ENCODE measurements around the gene MMP14.
A peak's percentile ranks its signal among the peaks of the same experiment; 100 is the strongest.

MMP14 gene

DNA sequence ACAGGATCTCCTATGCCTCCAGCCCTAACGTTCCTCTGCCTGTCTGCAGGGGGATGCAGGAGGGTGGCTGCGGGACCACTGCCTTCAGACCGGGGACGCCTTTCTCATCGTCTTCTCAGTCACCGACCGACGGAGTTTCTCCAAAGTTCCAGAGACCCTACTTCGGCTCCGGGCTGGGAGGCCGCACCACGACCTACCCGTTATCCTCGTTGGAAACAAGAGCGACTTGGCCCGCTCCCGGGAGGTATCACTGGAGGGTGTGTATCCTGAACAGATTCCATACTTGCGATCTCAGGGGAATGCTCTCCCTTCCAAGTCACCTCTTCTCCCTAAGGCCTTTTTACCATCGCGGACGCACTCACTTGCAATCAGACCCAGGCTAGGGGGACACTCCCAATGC lies 49.6 kb downstream of the MMP14 start:
- no peak for DNase-seq

DNA sequence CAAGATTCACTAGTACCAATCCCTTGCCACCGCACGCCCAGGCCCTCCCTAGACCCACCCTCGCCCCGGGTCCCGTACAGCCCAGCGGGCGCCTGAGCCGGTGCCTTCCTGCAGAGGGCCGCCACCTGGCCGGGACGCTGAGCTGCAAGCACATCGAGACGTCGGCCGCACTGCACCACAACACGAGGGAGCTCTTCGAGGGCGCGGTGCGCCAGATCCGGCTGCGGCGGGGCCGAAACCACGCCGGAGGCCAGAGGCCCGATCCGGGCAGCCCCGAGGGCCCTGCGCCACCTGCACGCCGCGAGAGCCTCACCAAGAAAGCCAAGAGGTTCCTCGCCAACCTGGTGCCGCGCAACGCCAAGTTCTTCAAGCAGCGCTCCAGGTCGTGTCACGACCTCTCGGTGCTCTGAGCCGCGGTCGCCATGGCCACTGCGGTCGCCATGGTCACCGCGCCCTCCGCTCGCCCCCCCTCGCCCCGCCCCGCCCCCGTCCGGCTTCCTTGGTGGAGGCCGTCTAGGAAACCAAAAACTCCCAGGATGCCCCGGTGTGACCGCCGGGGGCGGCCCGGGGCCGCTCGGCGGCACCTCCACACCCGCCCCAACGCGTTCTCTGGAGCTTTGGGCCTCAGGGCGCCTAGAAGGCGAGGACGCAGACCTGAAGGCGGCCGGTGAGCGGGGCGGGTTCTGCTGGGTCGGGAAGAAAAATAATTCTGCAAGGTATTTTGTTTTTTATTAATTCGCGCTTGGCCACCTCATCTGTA lies 50.3 kb downstream of the MMP14 start:
- DNase-seq: peak; percentile 81

DNA sequence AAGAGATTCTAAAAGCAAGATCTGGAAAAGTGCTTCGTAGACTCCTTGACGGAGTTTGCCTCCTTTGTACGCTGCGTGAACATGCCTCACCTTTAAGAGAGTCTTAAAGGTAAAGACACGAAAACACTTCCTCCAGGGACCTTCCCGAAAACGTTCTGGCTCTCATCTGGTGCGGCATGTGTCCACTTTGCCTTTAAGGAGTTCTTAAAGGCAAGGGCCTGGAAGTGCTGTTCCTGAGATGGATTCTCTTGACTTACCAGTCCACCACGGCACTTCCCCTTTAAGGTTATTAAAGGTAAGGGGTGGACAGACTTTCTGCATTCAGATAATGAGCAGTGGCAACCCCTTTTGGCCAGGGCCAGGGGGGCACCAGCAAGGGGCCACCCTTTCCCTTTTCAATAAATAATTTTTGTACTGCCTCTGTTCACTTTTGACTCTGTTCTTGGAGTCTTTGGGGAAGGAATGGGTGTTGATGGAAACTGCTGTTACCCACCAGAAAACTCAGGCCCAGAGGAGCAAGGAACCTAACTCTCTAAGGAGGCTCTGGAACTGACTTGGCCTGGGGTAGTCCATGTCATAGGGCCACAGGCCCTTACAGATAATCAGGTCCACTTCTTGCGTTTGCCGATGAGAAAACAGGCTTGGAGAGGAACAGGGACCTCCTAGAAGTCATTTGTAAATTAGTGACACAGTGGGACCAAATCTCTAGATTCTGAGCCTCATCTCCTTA lies 51.0 kb downstream of the MMP14 start:
- DNase-seq: peak; percentile 59

DNA sequence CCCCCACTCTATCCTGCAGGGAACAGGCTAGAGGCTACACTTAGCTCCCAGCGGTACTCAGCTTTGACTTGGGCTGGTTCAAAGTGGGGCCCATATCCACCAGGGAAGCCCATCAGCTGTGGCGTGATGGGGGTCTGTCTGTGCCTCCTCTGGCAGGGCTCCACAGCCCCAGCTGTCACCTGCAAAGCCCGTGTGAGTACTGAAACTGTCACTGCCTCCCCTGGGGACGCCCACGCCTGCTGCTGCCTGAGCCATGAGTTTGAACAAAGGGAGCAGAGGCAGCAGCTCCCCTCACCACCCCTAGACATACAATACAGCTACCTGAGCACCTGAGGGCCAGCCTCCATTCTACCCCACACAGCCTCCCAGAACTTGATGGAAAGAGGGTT lies 51.6 kb downstream of the MMP14 start:
- peak; percentile 19 for DNase-seq

DNA sequence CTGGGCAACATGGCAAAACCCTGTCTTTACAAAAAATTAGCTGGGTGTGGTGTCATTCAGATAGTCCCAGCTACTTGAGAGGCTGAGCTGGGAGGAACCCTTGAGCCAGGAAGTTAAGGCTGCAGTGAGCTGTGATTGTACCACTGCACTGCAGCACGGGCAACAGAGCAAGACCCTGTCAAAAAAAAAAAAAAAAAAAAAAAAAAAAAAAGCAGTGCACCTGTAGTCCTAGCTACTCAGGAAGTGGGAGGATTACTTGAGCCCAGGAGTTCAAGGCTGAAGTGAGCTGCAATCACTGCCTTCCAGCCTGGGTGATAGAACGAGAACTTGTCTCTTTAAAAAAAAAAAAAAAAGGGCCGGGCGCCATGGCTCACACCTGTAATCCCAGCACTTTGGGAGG lies 52.3 kb downstream of the MMP14 start:
- DNase-seq: peak; percentile 18

DNA sequence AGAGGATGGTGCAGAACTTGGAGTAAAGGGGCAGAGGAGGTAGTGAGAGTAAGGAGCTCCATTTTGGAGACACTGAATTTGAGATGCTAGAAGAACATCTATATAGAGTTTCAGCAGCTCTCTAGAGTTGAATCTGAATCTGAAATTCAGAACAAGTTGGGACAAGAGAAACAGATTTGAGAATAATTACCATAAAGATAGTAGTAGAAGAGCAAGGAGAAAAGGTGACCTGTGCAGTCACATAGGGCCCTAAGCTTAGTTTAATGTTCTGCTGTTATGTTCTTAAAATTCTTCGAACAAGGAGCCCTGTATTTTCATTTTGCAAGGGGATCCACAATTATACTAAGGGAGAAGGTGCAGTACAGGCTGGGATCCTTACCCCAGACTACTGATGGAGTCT lies 54.0 kb downstream of the MMP14 start:
- DNase-seq: no peak

DNA sequence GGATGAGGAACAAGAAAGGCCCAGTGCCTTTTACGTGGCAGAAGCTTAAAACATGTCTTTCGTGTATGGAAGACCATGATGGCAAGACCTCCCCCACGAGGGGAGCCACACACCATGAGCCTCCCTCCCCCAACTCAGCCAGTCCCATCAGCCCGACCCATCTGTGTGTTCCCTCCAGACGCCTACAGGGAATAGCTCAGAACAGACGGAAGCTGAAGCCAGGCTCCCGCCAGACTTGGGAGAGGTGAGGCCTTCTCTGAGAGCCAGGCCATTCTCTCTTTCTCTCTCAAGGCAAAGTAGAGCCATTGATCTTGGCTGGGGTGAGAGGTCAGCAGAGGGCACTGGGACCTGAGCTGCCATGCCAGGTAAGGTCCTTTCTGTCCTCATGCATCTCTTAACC lies 56.1 kb downstream of the MMP14 start:
- no peak for DNase-seq

DNA sequence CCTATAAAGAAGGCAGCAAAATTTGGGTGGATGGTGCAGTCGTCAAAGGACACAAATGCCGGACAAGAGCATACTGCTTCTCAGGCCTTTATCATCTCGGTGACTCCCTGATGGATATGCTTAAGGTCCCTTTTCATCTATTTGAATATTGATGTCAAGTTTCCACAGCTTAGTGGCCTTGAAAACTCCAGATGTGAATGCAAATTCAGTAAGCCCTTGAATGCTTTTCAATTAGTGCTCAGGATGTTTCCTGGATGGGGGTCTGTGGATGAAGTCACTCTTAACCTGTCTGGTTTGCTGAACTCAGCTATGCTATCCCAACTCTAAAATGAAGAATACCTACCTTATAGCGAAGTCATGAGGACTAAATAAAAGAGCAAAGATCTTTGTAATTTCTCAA lies 57.3 kb downstream of the MMP14 start:
- no peak for DNase-seq

DNA sequence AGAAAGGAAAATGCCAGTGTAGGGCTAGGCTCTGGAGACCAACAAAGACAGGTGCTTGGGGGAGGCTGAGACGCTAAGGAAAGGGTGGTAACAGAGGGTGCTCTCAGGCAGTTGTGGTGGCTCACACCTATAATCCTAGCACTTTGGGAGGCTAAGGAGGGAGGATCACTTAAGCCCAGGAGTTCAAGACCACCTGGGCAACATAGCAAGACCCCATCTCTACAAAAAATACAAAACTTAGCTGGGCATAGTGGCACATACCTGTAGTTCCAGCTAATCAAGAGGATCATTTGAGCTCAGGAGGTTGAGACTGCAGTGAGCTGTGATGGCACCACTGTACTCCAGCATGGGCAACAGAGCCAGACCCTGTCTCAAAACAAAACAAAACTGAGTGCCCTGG lies 59.0 kb downstream of the MMP14 start:
- DNase-seq: no peak

DNA sequence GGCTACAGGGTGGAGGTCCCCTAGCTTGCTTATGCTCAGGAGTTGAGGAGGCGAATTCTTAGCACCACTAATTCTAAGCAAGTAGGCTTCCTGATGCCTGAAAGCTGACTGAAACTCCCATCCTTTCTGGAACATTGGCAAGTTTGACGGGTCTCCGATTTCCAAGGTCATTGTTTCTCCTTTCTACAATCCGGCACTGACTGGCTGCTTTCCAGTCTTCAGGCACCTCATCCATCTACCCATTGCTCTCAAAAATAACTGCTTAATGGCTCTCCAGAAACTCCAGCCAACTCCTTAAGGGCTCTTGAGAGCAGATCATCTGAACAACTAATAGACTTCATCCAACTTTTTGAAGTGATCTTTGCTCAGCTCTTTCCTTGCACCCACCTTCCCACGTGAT lies 60.0 kb downstream of the MMP14 start:
- no peak for DNase-seq

DNA sequence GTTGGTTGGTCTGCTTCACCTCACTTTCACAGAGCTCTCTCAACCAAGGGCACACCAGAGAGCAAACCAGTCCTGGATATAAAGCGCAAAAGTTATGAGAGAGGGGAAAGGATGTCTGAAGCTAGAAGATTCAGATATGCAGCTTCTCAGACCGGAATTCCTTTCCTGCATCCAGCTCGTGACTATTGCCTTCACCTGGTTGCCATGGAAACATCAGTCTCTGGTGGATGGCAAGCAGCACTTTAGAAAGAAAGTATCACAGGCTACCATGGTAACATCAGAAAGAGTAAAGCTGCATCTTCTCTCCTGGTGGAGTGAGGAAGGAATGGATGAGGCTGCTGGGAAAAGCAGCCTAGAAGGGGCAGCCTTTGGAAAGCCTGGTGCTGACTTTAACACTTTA lies 60.4 kb downstream of the MMP14 start:
- no peak for DNase-seq

DNA sequence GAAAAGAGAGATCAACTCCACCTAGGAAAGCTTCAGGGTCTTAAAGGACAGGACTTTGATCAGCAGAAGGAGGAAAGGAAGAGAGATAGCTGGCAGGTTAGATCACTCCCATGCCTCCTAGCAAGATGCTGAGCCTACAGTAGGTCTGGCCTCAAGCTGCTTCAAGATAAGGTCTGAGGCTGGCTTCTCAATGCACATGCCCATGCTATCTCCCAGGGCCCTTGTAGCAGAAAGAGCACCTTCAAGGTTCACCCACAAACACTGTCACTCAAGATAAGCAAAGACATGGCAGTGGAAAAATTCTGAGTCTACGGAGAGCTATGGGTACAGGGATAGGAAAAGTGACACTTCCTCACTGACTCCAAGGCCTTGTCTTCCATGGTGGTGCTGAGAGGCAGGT lies 61.0 kb downstream of the MMP14 start:
- DNase-seq: no peak

Measured in activated CD4-positive, alpha-beta T cell treated with anti-CD3 and anti-CD28 coated beads, Interleukin-10, Interleukin-2, amounts not matched to agents 100 ng/mL and 50 ng/mL, durations not matched to agents 16 hours and 8 hours (primary cell).